Measurements from ENCODE around the gene CFAP70.

Gene CFAP70

DNA sequence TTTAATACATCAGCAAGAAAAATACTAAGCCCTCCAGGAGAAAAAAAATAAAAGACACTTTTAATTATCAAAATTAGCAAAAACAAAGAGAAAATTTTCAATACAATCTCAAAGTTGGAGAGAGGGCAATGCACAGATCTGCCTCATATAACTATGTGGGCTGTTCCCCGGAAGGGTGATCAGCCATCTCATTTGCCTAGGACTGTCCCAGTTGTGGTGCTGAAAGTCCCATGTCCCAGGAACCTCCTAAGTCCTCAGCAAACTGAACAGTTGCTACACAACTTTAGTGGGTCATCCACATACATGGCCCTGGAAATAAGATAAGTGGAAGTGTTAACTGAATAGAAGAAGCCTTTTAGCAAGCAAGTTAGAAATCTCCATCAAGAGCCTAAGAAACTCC is 14.4 kb downstream of the CFAP70 start:
- H3K79me2 ChIP-seq (ENCODE audit: low read length) = no peaks in the 10 kb centered on the region
- no peaks in the 10 kb centered on the region for H3K4me1 ChIP-seq (ENCODE audit: low read length)
- no peak overlapping the region for H3K9ac ChIP-seq (ENCODE audit: low read length)
- no peak overlapping the region for H3K4me2 ChIP-seq (ENCODE audit: low read length)
- H3K27me3 ChIP-seq (ENCODE audit: low read depth, low read length) = no peaks in the 10 kb centered on the region
- H2AFZ ChIP-seq (ENCODE audit: low read depth, low read length) = no peak overlapping the region
- no peaks in the 10 kb centered on the region for H3K36me3 ChIP-seq (replicated peaks; ENCODE audit: low read depth, low read length)
- no peak overlapping the region for H3K27ac ChIP-seq (ENCODE audit: low read length)
- no peaks in the 10 kb centered on the region for H3K9me3 ChIP-seq (ENCODE audit: insufficient read depth, low read length)
- no peak overlapping the region for H3K4me3 ChIP-seq (ENCODE audit: low read length)
- TF ChIP-seq CTCF (IDR thresholded peaks at IDR 0.05; ENCODE audit: low read depth, low read length) = no peak
- no peak for TF ChIP-seq EZH2phosphoT487 (IDR thresholded peaks at IDR 0.05; ENCODE audit: low read depth)
- H4K20me1 ChIP-seq (ENCODE audit: insufficient read depth, low read length) = no peaks in the 10 kb centered on the region

GRCh38 chr10:73340121-73340520 is 18.5 kb downstream of the CFAP70 start:
- Histone ChIP-seq H3K27me3 (ENCODE audit: low read depth, low read length) (no peaks in the 10 kb centered on the region), H3K9me3 (ENCODE audit: insufficient read depth, low read length) (no peaks in the 10 kb centered on the region), H4K20me1 (ENCODE audit: insufficient read depth, low read length) (no peaks in the 10 kb centered on the region), H3K4me1 (ENCODE audit: low read length) (no peaks in the 10 kb centered on the region), H3K4me3 (ENCODE audit: low read length) (no peak overlapping the region), H3K27ac (ENCODE audit: low read length) (no peak overlapping the region), H3K79me2 (ENCODE audit: low read length) (no peaks in the 10 kb centered on the region), H3K36me3 (replicated peaks; ENCODE audit: low read depth, low read length) (no peaks in the 10 kb centered on the region), H3K9ac (ENCODE audit: low read length) (no peak overlapping the region), H2AFZ (ENCODE audit: low read depth, low read length) (no peak overlapping the region), H3K4me2 (ENCODE audit: low read length) (no peak overlapping the region)
- no peak for TF ChIP-seq CTCF (IDR thresholded peaks at IDR 0.05; ENCODE audit: low read depth, low read length)
- no peak for TF ChIP-seq EZH2phosphoT487 (IDR thresholded peaks at IDR 0.05; ENCODE audit: low read depth)

GRCh38 chr10:73339436-73339835 is 19.2 kb downstream of the CFAP70 start:
- H3K4me2 ChIP-seq (ENCODE audit: low read length) = no peak overlapping the region
- H3K27ac ChIP-seq (ENCODE audit: low read length) = no peak overlapping the region
- TF ChIP-seq CTCF (IDR thresholded peaks at IDR 0.05; ENCODE audit: low read depth, low read length) (no peak), EZH2phosphoT487 (IDR thresholded peaks at IDR 0.05; ENCODE audit: low read depth) (no peak)
- no peaks in the 10 kb centered on the region for H3K79me2 ChIP-seq (ENCODE audit: low read length)
- H3K36me3 ChIP-seq (replicated peaks; ENCODE audit: low read depth, low read length) = no peaks in the 10 kb centered on the region
- H4K20me1 ChIP-seq (ENCODE audit: insufficient read depth, low read length) = no peaks in the 10 kb centered on the region
- no peaks in the 10 kb centered on the region for H3K9me3 ChIP-seq (ENCODE audit: insufficient read depth, low read length)
- no peaks in the 10 kb centered on the region for H3K4me1 ChIP-seq (ENCODE audit: low read length)
- no peak overlapping the region for H3K4me3 ChIP-seq (ENCODE audit: low read length)
- H3K9ac ChIP-seq (ENCODE audit: low read length) = no peak overlapping the region
- no peak overlapping the region for H2AFZ ChIP-seq (ENCODE audit: low read depth, low read length)
- H3K27me3 ChIP-seq (ENCODE audit: low read depth, low read length) = no peaks in the 10 kb centered on the region

- no peaks in the 10 kb centered on the region for H4K20me1 ChIP-seq (ENCODE audit: insufficient read depth, low read length)
- H3K27me3 ChIP-seq (ENCODE audit: low read depth, low read length) = no peaks in the 10 kb centered on the region
- no peaks in the 10 kb centered on the region for H3K79me2 ChIP-seq (ENCODE audit: low read length)
- H2AFZ ChIP-seq (ENCODE audit: low read depth, low read length) = no peak overlapping the region
- H3K27ac ChIP-seq (ENCODE audit: low read length) = no peak overlapping the region
- no peaks in the 10 kb centered on the region for H3K36me3 ChIP-seq (replicated peaks; ENCODE audit: low read depth, low read length)
- no peak overlapping the region for H3K4me2 ChIP-seq (ENCODE audit: low read length)
- H3K9me3 ChIP-seq (ENCODE audit: insufficient read depth, low read length) = no peaks in the 10 kb centered on the region
- H3K9ac ChIP-seq (ENCODE audit: low read length) = no peak overlapping the region
- H3K4me1 ChIP-seq (ENCODE audit: low read length) = no peaks in the 10 kb centered on the region
- no peak overlapping the region for H3K4me3 ChIP-seq (ENCODE audit: low read length)
- TF ChIP-seq EZH2phosphoT487 (IDR thresholded peaks at IDR 0.05; ENCODE audit: low read depth) = no peak
- no peak for TF ChIP-seq CTCF (IDR thresholded peaks at IDR 0.05; ENCODE audit: low read depth, low read length)
Measured at GRCh38 chr10:73338801-73339368, 19.8 kb downstream of the CFAP70 start.
